Islet of Langerhans (tissue), 1 donor: Measurements from ENCODE around the gene KDM3A.

Experiments
- FAIRE-seq: peaks from one replicate; lab custom pipeline; 2011; peaks lifted over from hg19 to GRCh38; lab: Jason Lieb, UNC

KDM3A gene

DNA sequence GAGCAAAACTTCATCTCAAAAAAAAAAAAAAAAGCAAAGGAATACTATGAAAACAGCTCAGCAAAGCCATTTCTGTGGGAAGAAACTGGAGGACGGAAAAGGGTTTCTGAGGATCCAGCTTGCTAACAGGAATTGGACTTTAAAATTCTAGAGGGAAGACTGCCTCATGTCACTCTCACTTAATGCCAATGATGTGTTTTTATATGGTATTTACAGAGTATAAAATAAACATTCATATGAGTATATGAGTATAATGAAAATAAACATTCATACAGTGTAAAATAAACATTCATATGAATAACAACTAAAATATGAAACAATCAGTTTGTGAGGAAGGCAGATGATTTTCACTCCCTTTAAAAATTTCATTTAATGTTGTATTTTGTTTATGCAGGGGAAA, 78.2 kb downstream of the KDM3A start:
- FAIRE-seq: no peak

DNA sequence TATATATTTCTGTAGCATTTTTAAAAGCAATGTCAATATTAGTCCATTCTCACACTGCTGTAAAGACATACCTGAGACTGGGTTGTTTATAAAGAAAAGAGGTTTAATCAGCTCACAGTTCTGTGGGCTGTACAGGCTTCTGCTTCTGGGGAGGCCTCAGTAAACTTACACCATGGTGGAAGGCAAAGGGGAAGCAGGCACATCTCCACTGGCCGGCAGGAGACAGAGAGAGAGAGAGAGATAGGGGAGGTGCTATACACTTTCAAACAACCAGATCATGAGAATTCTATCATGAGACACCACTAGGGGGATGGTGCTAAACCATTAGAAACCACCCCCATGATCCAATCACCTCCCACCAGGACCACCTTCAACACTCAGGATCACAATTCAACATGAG, 79.0 kb downstream of the KDM3A start:
- FAIRE-seq: no peak

DNA sequence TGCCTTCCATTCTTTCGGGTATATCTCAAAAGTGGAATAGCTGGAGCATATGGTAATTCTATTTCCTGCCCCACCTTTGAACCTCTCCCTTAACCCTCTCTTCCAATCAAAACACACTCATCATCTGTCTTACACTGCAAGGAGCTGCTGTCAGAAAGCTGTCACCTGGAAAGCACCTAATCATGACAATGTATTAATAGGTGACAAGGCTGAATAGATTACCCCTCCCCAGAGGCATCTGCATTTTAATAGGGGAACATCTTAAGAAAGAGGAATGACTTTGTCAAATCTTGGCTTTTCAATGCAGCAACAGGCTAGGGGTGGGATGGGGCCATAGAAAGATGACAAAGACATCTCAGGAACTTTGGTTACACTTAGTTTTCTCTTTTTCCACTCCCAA, 80.8 kb downstream of the KDM3A start:
- no peak for FAIRE-seq

DNA sequence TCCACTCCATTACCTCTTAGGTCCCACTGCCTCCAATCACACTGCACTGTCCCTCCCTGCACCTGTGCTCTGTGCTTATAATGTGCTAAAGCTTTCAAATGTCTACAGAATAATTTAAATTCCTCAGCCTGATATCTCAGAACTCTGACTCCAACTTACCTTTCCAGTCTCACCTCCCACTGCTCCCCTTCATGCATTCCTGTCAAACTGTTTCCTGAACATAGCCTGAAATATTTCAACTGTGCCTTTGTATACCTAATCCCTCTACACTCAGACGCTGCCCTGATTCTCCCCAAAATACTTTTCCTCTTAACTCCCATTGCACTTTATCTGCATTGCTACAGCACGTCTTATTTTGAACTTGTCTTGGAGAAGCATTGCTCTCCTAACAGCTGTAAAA, 81.5 kb downstream of the KDM3A start:
- FAIRE-seq: no peak

DNA sequence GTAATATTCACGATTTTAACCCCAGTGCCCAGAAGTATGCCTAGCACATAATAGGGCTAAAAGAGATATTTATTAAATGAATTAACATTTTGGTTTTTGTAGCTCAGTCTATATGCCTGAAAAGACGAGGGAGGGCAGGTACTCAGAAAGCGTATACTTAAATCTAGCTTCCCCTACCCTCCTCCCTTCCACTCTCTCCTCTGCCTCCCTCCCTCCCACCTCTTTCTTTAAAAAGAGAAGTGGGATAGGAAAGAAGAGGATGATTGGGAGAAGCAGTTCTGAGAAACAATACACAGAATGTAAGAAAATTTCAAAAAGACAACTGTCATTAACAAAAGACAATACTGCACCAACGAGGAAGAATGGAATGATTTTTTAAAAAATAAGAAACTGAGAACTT, 82.3 kb downstream of the KDM3A start:
- no peak for FAIRE-seq

DNA sequence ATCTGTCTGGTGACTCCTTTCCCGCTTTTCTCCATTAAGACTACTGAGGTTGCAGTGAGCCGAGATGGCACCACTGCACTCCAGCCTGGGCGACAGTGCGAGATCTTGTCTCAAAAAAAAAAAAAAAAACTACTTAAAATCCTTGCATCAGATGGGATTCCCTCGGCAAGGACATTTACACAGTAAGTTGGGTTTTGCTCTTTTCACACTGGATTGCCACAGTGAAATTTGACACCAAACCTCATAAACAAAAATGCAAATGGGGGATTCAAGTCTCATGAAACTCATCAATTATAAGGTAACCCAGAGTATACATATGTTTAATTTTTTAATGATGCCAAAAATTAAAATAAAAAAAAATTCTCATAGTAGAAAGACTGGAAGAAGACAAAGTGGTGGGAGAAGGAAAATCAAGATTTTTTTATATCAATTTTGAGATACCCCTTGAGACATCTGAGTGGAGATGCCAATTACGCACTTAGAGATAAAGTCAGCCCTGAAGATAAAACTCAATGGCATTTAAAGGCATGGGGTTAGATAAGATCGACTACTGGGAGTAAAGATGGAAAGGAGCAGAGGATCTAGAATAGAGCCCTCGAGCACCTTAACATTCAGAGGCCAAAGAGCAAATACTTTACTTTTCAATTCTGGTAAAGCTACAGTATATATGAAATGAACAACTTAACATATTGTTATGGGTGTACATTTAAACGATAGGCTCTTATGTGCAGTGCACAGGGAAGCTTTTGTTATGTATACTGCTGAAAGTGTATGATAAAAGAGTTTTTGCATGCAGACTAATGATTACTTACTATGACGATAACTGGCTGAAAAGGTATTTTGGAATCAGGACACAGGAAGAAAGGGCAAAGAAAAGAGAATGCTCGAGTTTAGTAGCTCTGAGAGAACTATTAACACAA, 84.5 kb downstream of the KDM3A start:
- FAIRE-seq: no peak

DNA sequence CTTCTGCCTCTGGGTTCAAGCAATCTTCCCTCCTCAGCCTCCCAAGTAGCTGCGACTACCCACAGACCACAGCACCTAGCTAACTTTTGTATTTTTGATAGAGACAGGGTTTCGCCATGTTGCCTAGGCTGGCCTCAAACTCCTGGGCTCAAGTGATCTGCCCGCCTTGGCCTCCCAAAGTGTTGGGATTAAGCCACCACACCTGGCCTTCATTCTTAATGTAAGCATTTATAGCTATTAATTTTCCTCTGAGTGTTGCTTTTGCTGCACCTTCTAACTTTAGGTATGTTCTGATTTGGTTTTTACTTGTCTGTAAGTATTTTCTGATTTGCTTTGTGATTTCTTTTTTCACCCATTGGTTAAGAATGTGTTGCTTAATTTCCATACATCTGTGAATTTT, 92.4 kb downstream of the KDM3A start:
- no peak for FAIRE-seq

DNA sequence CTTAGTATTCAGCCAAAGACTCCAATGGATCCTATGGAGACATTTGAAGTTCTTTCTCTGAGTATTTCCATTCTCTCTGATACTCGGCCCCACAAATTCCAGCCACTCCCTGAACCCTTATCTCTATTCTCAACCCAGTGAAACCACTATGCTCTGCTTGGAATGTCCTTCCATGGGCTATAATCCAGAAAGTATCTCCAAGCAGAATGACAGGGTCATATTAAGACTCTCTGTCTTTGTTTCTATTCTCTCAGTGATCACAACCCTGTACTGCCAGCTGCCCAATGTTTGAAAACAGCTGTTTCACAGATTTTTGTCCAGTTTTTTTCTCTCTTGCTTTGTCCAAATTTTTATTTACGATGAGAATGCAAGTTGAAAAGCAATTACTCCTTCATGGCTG, 100.2 kb downstream of the KDM3A start:
- FAIRE-seq: no peak
